Measurements from ENCODE around the gene WDR62. TPM values are rescaled to one million over a fixed set of nuclear protein-coding genes. Genes with fewer than 3 reads are reported as not detected.

Gene WDR62
- total and polyA plus RNA-seq, 2 of the 8 experiments (the other 6 are each of a cell fraction or from before 2014, with no cell fraction given) = 28.2 to 39.5 TPM

- Histone ChIP-seq H3K4ac (replicated peaks; ENCODE audit: insufficient read length, low read depth, low read length) (peak overlapping the region; percentile 7), H4K91ac (replicated peaks; ENCODE audit: insufficient read length, low read length) (no peak overlapping the region), H3K79me2 (ENCODE audit: control insufficient read depth in 1 of 2, insufficient read depth in 2 of 2, low read length in 2 of 2) (peaks cover 0 to 12% of the 10 kb centered on the region in 2 experiments; a peak in 1 of 4 replicates), H3K27ac (ENCODE audit: low read depth, low read length) (peak overlapping the region; percentile 43; the same call in 1 of the 2 replicates), H3K9me3 (ENCODE audit: insufficient read depth in 2 of 2, low read depth in 1 of 2, low read length in 1 of 2) (no peaks in the 10 kb centered on the region), H2BK120ac (replicated peaks; ENCODE audit: low read depth, low read length) (no peak overlapping the region), H3K14ac (ENCODE audit: insufficient read length) (no peak overlapping the region), H2BK15ac (ENCODE audit: low read length) (no peak overlapping the region; the same call in 1 of the 2 replicates), H3K36me3 (ENCODE audit: control insufficient read depth in 2 of 4, insufficient read depth in 4 of 4, low read length in 3 of 4) (peaks cover 14 to 31% (median 29%) of the 10 kb centered on the region in 4 experiments), H2BK5ac (ENCODE audit: low read depth, low read length) (peak overlapping the region; percentile 60; the same call in 1 of the 2 replicates), H2BK12ac (ENCODE audit: low read depth, low read length) (no peak overlapping the region), H3K4me3 (ENCODE audit: extremely low read depth in 1 of 4, insufficient read depth in 2 of 4, low read depth in 3 of 4, low read length in 4 of 4) (peak overlapping the region; percentile 89 to 98 (median 97)), H2BK20ac (ENCODE audit: low read length) (no peak overlapping the region), H3K56ac (replicated peaks; ENCODE audit: insufficient read length, low read depth, low read length) (peak overlapping the region; percentile 42), H3K18ac (ENCODE audit: extremely low read depth, low read length) (no peak overlapping the region; the same call in none of the 2 replicates), H4K8ac (ENCODE audit: extremely low read depth, insufficient read depth, low read length) (no peak overlapping the region), H3K79me1 (ENCODE audit: low read depth, low read length) (peaks cover 3% of the 10 kb centered on the region), H3K4me1 (replicated peaks in 1 of 4; ENCODE audit: control insufficient read depth in 3 of 4, insufficient read depth in 4 of 4, low read length in 3 of 4) (peaks cover 0 to 6% (median 5%) of the 10 kb centered on the region in 4 experiments; a peak in 3 of 7 replicates), H3K9ac (replicated peaks in 1 of 4; ENCODE audit: extremely low read depth in 1 of 4, low read depth in 3 of 4, low read length in 3 of 4) (peak overlapping the region in 2 of 4 experiments; percentile 41 to 71; a peak in 3 of 7 replicates), H4K5ac (ENCODE audit: insufficient read length, low read depth, low read length) (no peak overlapping the region), H3K23me2 (ENCODE audit: low read depth, low read length) (peaks cover 13% of the 10 kb centered on the region; the same call in 1 of the 2 replicates), H4K20me1 (replicated peaks in 1 of 2; ENCODE audit: control insufficient read depth in 1 of 2, insufficient read depth in 2 of 2, low read length in 2 of 2) (peaks cover 0 to 8% of the 10 kb centered on the region in 2 experiments), H2AFZ (ENCODE audit: low read length) (no peak overlapping the region), H3K27me3 (replicated peaks in 1 of 4; ENCODE audit: control insufficient read depth in 3 of 4, extremely low read depth in 1 of 4, insufficient read depth in 3 of 4, low read length in 3 of 4) (no peaks in the 10 kb centered on the region), H3K4me2 (ENCODE audit: insufficient read depth in 1 of 2, low read depth in 2 of 2, low read length in 2 of 2) (peak overlapping the region; percentile 95 to 96), H2AK5ac (ENCODE audit: low read depth, low read length) (peak overlapping the region; percentile 82; the same call in 1 of the 2 replicates), H3K23ac (ENCODE audit: insufficient read length) (no peak overlapping the region)
- DNase-seq (ENCODE audit: low read depth in 1 of 2, low spot score in 2 of 2) (peak; percentile 90 to 99), FAIRE-seq (peak; percentile 74)
- WGBS, 2 experiments (ENCODE audit: extremely low coverage in 1 of 2, insufficient coverage in 1 of 2, insufficient read length in 1 of 2, insufficient replicate concordance in 2 of 2, low coverage in 1 of 2, low lambda C conversion rate in 2 of 2, missing lambda C conversion rate in 1 of 2) = 23% methylated on average over 13 of the region's 42 CpGs; no CpG with 5 or more reads in 1 of the 2 experiments
- POLR2A ChIA-PET (ENCODE audit: partially characterized antibody) = interaction anchor here (1.0 to 2.3 kb wide), 8 partner anchors 10 to 87 kb away, joined by 3 to 13 read pairs (median 6); partner anchors contain the start of genes COX7A1, THAP8, WDR62 and ZNF146
- CTCF ChIA-PET (ENCODE audit: partially characterized antibody) = interaction anchor here (1.3 to 1.5 kb wide), 3 partner anchors 12 to 23 kb away, joined by 3 to 5 read pairs (median 4); no protein-coding TSS in a partner anchor
- TF ChIP-seq TAF1 (IDR thresholded peaks at IDR 0.05; ENCODE audit: low read depth, low read length) = 0 out of 2 replicates have a peak, but pooled peaks have one; percentile 32
- TF ChIP-seq HDAC2 (IDR thresholded peaks at IDR 0.05; ENCODE audit: borderline replicate concordance in 1 of 2, low read depth in 2 of 2, low read length in 2 of 2) = 0 out of 4 replicates have a peak, but pooled peaks of 1 of the 2 experiments have one; percentile 6
- 0 out of 2 replicates have a peak, but pooled peaks have one; percentile 20 for TF ChIP-seq SP4 (IDR thresholded peaks at IDR 0.05; ENCODE audit: low read length)
- peak; percentile 15; the same call in 1 of the 2 replicates for TF ChIP-seq NRF1 (IDR thresholded peaks at IDR 0.05; ENCODE audit: low read depth, low read length)
- no peak; a peak in 1 of 3 replicates for TF ChIP-seq POLR2A (IDR thresholded peaks at IDR 0.05; ENCODE audit: control extremely low read depth in 1 of 2, low read depth in 2 of 2, low read length in 2 of 2)
- no peak for TF ChIP-seq KDM4A (IDR thresholded peaks at IDR 0.05; ENCODE audit: low read depth, low read length, severe bottlenecking)
- TF ChIP-seq SIN3A (conservative IDR thresholded peaks at IDR 0.05 in 1 of 2, IDR thresholded peaks at IDR 0.05 in 1 of 2; ENCODE audit: low read depth in 1 of 2, low read length in 2 of 2) = 0 out of 4 replicates have a peak, but pooled peaks of 1 of the 2 experiments have one; percentile 9
- TF ChIP-seq SP1 (IDR thresholded peaks at IDR 0.05; ENCODE audit: low read depth, low read length) = 0 out of 2 replicates have a peak, but pooled peaks have one; percentile 65
- no peak for TF ChIP-seq SRF (IDR thresholded peaks at IDR 0.05; ENCODE audit: low read depth, low read length)
Observed at GRCh38 chr19:36141039-36141927, 86.6 kb downstream of the WDR62 start.
